ENCODE measurements around the gene RASD2. TPM values are rescaled to one million over a fixed set of nuclear protein-coding genes. Genes with fewer than 3 reads are reported as not detected.
"Not testable (repeated sequence)": the region's sequence is repeated elsewhere in the genome, so short reads cannot be mapped to it uniquely, and the experiment has no call there.

Gene RASD2
- total RNA-seq, 4 donors from 2014 or later: 0.06 to 0.26 (median 0.19) TPM; not detected in 1

DNA sequence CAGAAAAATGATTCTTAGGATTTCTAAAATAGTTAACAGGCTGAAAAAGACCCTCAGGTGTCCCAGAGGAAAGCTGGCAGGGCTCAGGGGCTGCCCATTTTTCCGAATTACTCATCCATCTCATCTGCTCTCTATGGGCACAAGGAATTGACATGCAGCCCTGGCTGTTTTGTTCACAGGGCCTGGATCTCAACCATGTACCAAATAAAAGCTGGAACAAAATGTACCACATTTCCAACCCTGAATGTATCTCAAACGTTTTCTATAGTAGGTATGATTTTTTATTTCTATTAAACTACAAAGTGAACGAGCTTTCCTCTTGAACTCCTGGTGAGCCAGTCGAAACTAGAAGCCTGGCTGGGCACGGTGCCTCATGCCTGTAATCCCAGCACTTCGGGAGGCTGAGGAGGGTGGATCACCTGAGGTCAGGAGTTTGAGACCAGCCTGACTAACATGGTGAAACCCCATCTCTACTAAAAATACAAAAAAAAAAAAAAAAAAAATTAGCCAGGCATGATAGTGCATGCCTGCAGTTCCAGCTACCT lies 43.8 kb upstream of the RASD2 start:
- 30 to 31% methylated on average over 4 to 6 of the region's 6 CpGs for WGBS, 2 donors

GRCh38 chr22:35498026-35498800 lies 42.4 kb upstream of the RASD2 start:
- H3K4me3 ChIP-seq: no peak overlapping the region
- peaks cover 0 to 9% (median 0%) of the 10 kb centered on the region in 3 donors for H3K4me1 ChIP-seq
- DNase-seq: no peak
- intact Hi-C loops (cut with DNase I): no loop called here
- H3K9me3 ChIP-seq: no peaks in the 10 kb centered on the region
- 38 to 58% methylated on average over 12 to 13 of the region's 14 CpGs for WGBS, 2 donors
- TF ChIP-seq POLR2A (IDR thresholded peaks at IDR 0.05): no peak
- TF ChIP-seq, protein P1, sequence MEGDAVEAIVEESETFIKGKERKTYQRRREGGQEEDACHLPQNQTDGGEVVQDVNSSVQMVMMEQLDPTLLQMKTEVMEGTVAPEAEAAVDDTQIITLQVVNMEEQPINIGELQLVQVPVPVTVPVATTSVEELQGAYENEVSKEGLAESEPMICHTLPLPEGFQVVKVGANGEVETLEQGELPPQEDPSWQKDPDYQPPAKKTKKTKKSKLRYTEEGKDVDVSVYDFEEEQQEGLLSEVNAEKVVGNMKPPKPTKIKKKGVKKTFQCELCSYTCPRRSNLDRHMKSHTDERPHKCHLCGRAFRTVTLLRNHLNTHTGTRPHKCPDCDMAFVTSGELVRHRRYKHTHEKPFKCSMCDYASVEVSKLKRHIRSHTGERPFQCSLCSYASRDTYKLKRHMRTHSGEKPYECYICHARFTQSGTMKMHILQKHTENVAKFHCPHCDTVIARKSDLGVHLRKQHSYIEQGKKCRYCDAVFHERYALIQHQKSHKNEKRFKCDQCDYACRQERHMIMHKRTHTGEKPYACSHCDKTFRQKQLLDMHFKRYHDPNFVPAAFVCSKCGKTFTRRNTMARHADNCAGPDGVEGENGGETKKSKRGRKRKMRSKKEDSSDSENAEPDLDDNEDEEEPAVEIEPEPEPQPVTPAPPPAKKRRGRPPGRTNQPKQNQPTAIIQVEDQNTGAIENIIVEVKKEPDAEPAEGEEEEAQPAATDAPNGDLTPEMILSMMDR (IDR thresholded peaks at IDR 0.05): no peak
- H3K36me3 ChIP-seq: no peaks in the 10 kb centered on the region
- H3K27me3 ChIP-seq: peaks cover 0 to 73% (median 4%) of the 10 kb centered on the region in 4 donors
- no peak overlapping the region for H3K27ac ChIP-seq

More for the DNA sequence above, 43.8 kb upstream of the RASD2 start:
- H3K9me3 ChIP-seq: no peaks in the 10 kb centered on the region
- H3K27ac ChIP-seq: no peak overlapping the region
- TF ChIP-seq POLR2A (IDR thresholded peaks at IDR 0.05): no peak
- TF ChIP-seq, protein P1 (IDR thresholded peaks at IDR 0.05): no peak
- no peak for DNase-seq
- intact Hi-C loops (cut with DNase I): no loop called here
- H3K27me3 ChIP-seq: peaks cover 0 to 76% (median 4%) of the 10 kb centered on the region in 4 donors
- H3K4me1 ChIP-seq: peaks cover 0 to 9% (median 0%) of the 10 kb centered on the region in 3 donors
- no peaks in the 10 kb centered on the region for H3K36me3 ChIP-seq
- H3K4me3 ChIP-seq: no peak overlapping the region

GRCh38 chr22:35502836-35503235 lies 37.8 kb upstream of the RASD2 start:
- H3K36me3 ChIP-seq: no peaks in the 10 kb centered on the region
- no peak overlapping the region for H3K27ac ChIP-seq
- TF ChIP-seq POLR2A (IDR thresholded peaks at IDR 0.05): no peak
- TF ChIP-seq, protein P1 (IDR thresholded peaks at IDR 0.05): no peak
- peaks cover 0 to 87% (median 4%) of the 10 kb centered on the region in 4 donors for H3K27me3 ChIP-seq
- peaks cover 0 to 9% (median 0%) of the 10 kb centered on the region in 3 donors for H3K4me1 ChIP-seq
- no peaks in the 10 kb centered on the region for H3K9me3 ChIP-seq
- WGBS, 2 donors: 47 to 66% methylated on average over 3 of the region's 3 CpGs
- H3K4me3 ChIP-seq: no peak overlapping the region
- no peak for DNase-seq
- intact Hi-C loops (cut with DNase I): no loop called here

DNA sequence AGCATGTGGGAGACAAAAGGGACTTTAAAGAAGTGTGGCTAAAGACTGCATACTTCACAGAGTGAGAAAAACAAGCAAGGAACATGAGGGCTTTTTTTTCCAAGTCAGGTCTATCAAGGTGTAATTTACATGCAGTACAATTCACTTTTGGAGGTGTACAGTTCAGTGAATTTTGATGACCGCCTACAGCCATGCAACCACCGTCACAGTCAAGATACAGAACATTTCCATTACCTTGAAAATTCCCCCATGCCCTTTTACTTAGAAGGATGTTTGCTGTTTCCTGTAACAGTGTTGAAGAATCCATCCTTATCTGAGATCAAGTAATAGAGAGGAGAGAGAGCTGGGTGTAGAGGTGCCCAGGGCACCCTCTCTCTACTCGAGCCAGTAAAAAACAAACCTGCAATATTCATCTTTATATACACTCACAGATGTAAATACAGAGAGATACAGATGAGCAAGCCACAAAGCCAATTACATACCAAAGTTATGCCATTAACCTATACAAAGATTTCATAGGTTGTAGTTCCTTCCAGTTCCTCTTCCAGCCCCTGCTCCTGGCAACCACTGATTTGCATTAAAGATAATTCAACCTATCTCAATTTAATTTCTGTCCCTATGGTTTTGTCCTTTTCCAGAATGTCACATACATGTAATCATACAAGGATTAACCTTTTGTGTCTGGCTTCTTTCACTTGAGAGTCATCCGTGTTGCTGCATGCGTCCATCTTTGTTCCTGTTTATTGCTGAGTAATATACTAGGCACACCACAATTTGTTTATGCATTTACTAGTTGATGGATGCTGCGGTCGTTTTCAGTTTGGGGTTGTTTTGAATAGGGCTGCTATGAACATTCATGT lies 35.0 kb upstream of the RASD2 start:
- peaks cover 0 to 78% (median 0%) of the 10 kb centered on the region in 4 donors for H3K27me3 ChIP-seq
- WGBS, 2 donors: 42 to 48% methylated on average over 6 to 7 of the region's 7 CpGs
- intact Hi-C loops (cut with DNase I): no loop called here
- DNase-seq: no peak
- H3K4me1 ChIP-seq: no peaks in the 10 kb centered on the region
- H3K9me3 ChIP-seq: no peaks in the 10 kb centered on the region
- TF ChIP-seq, protein P1 (IDR thresholded peaks at IDR 0.05): no peak
- no peak for TF ChIP-seq POLR2A (IDR thresholded peaks at IDR 0.05)
- no peak overlapping the region for H3K4me3 ChIP-seq
- no peak overlapping the region for H3K27ac ChIP-seq
- H3K36me3 ChIP-seq: no peaks in the 10 kb centered on the region

DNA sequence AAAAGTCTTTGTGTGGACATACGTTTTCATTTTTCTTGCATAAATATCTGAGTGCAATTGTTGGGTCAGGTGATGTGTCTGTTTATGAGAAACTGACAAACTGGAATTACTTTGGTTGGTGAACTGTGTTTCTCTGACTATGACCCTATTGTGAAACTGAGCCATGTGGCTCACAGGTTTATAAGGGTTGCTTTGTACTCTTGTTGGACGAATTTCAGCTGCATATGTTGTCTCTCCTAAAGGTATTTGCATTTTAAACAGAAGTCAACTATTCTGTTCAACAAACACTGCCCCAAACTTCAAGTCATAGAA lies 34.4 kb upstream of the RASD2 start:
- Histone ChIP-seq H3K9me3 (no peaks in the 10 kb centered on the region), H3K36me3 (no peaks in the 10 kb centered on the region), H3K27ac (no peak overlapping the region), H3K27me3 (peaks cover 0 to 73% (median 0%) of the 10 kb centered on the region in 4 donors), H3K4me1 (no peaks in the 10 kb centered on the region), H3K4me3 (no peak overlapping the region)
- intact Hi-C loops (cut with DNase I): no loop called here
- TF ChIP-seq POLR2A (IDR thresholded peaks at IDR 0.05): no peak
- TF ChIP-seq, protein P1 (IDR thresholded peaks at IDR 0.05): no peak
- no peak for DNase-seq
- 26 to 37% methylated on average over 2 of the region's 2 CpGs for WGBS, 2 donors

DNA sequence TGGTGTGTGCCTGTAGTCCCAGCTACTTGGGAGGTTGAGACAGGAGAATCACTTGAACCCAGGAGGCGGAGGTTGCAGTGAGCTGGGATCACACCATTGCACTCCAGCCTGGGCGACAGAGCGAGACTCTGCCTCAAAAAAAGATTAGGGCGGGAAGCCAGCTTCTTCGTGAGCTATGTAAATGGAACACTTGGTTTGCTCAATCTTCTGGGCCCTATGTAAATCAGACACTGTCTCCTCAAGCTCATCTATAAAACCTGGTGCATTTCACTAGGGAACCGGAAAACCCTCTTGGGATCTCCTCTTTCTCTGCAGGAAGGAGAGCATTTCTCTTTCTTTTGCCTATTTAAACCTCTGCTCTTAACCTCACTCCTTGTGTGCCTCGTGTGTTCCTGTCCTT lies 32.8 kb upstream of the RASD2 start:
- H3K4me1 ChIP-seq; H3K4me3 ChIP-seq; H3K27ac ChIP-seq; DNase-seq; intact Hi-C loops (cut with DNase I); H3K9me3 ChIP-seq; H3K36me3 ChIP-seq: not testable (repeated sequence)
- 80 to 87% methylated on average over 7 of the region's 7 CpGs for WGBS, 2 donors
- peaks cover 0 to 67% (median 0%) of the 10 kb centered on the region in 4 donors for H3K27me3 ChIP-seq

Data from esophagus squamous epithelium (tissue), 5 donors.